ENCODE data around the gene POMT2.

DNA sequence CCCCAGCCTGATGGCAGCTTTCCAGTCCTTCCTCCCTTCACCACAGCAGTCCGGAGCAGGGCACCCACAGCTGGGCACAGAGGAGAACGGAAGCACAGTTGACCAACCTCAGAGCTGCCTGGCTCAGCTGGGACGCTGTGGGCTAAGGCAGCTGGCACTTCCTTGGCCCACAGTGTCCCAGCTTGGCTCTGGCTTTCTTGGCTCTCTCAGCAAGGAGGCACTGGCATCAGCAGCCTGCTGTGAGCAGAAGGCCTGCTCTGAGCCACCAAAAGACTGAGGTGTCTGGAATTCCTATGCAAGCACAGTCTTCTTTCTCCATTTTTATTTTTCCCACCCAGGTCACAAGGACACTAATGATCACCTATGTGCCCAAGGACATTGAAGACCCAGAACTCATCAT is 82.3 kb downstream of the POMT2 start:
- no peak for TF ChIP-seq TAF1 (IDR thresholded peaks at IDR 0.05; ENCODE audit: borderline replicate concordance, low read depth, low read length)
- TF ChIP-seq POLR2A (IDR thresholded peaks at IDR 0.05; ENCODE audit: low read depth, low read length), result no peak
- no peak for TF ChIP-seq POLR2AphosphoS5 (IDR thresholded peaks at IDR 0.05; ENCODE audit: low read depth, low read length)

All from GM12892 (cell line).